Common myeloid progenitor, CD34-positive (primary cell): Measurements from ENCODE around the gene PITX2.

Source experiments
- CTCF ChIA-PET: fragments of 350-600 bp; sonication (Branson Sonifier 250); formaldehyde crosslinking; loops from one replicate; lab custom pipeline; 2021; ENCODE audit warnings: antibody characterized with exemption; lab: Charles Lee
- POLR2A ChIA-PET: fragments of 350-600 bp; sonication (Branson Sonifier 250); formaldehyde crosslinking; loops from one replicate; lab custom pipeline; 2021; ENCODE audit warnings: antibody characterized with exemption; lab: Charles Lee
- DNase-seq, 3 donors: peaks; one replicate each; pipeline versions ENCODE4 v3.0.0 to v3.0.0-alpha.2; 2013
- H3K27ac ChIP-seq, 2 experiments: 1 replicate in 1 of 2; 2 replicates in 1 of 2; pipeline ENCODE4 v1.7.0; 2013; ENCODE audit warnings: inconsistent platforms in 2 of 2, low read length in 2 of 2, mild to moderate bottlenecking in 2 of 2, low read depth in 1 of 2, moderate library complexity in 1 of 2; ENCODE audit not compliant: severe bottlenecking in 2 of 2, insufficient read depth in 1 of 2, poor library complexity in 1 of 2
- H3K27me3 ChIP-seq, 5 experiments: replicated peaks in 2 of 5; 1 replicate in 3 of 5; 2 replicates in 2 of 5; pipeline versions ENCODE4 v1.6.1 to v1.7.0; 2013; ENCODE audit warnings: low read length in 4 of 5, mild to moderate bottlenecking in 2 of 5, moderate library complexity in 2 of 5, inconsistent platforms in 1 of 5; ENCODE audit not compliant: insufficient read depth in 5 of 5, control insufficient read depth in 4 of 5
- H3K36me3 ChIP-seq, 4 experiments: 1 replicate in 2 of 4; 2 replicates in 2 of 4; pipeline versions ENCODE4 v1.6.1 to v1.7.0; 2013; ENCODE audit warnings: low read length in 3 of 4, control low read depth in 1 of 4, mild to moderate bottlenecking in 1 of 4; ENCODE audit not compliant: control insufficient read depth in 4 of 4, insufficient read depth in 4 of 4
- H3K4me1 ChIP-seq, 4 experiments: 1 replicate in 3 of 4; 2 replicates in 1 of 4; pipeline versions ENCODE4 v1.6.1 to v1.7.1; 2013; ENCODE audit warnings: low read length in 3 of 4, mild to moderate bottlenecking in 3 of 4, control low read depth in 1 of 4, inconsistent platforms in 1 of 4, moderate library complexity in 1 of 4; ENCODE audit not compliant: control insufficient read depth in 4 of 4, insufficient read depth in 4 of 4; ENCODE audit errors: control extremely low read depth in 1 of 4
- H3K4me3 ChIP-seq, 7 experiments: 1 replicate in 4 of 7; 2 replicates in 3 of 7; pipeline versions ENCODE4 v1.5.1 to v1.7.0; 2013; ENCODE audit warnings: mild to moderate bottlenecking in 7 of 7, low read length in 6 of 7, moderate library complexity in 6 of 7, inconsistent platforms in 2 of 7, low read depth in 2 of 7, control low read depth in 1 of 7; ENCODE audit not compliant: insufficient read depth in 4 of 7, control insufficient read depth in 1 of 7; ENCODE audit errors: extremely low read depth in 1 of 7
- H3K9me3 ChIP-seq, 5 experiments: 1 replicate in 4 of 5; 2 replicates in 1 of 5; pipeline versions ENCODE4 v1.6.1 to v1.7.1; 2013; ENCODE audit warnings: low read length in 4 of 5, mild to moderate bottlenecking in 2 of 5, inconsistent platforms in 1 of 5, low read depth in 1 of 5, moderate library complexity in 1 of 5; ENCODE audit not compliant: control insufficient read depth in 4 of 5, insufficient read depth in 2 of 5; ENCODE audit errors: control extremely low read depth in 1 of 5
- WGBS: methylation state at CpG from one replicate; pipeline ENCODE4 v1.1.5; 2013; ENCODE audit not compliant: insufficient coverage; 5-methylcytosine and 5-hydroxymethylcytosine counted together

The PITX2 gene

DNA sequence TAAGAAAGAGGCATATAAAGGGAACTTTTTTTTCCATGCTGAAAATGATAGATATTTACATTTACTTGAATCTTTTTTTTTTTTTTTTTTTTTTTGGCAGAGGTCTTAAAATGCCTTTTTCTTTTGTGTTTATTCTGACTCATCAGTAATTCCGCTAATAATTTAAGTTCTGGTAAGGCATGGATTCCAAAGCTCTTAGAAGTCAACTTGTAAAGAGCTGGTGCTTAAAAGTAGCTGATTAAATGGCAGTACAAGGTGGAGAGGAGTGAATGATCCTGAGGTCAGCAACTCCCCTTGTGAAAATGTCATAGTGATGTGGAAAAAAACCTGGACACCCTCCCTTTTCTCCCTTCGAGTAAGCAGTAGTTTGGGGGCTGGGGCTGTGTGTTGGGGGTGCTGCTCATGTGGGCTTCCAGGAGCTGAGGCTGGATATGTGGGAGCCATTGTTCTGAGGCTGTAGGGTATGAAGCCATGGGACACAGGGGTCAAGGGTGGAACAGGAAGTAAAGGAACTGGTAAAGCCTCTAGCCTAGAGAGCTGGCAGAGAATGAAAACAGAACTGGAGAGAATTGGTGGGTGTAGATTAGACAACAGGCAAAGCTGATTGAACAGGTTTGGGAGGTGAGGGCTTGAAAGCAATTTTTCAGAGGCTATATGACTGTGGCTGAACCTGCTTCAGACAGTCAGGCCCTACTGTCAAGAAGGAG is 41.0 kb upstream of the PITX2 start:
- Histone ChIP-seq H3K9me3 (peaks cover 0 to 3% (median 0%) of the 10 kb centered on the region in 5 experiments), H3K4me3 (no peak overlapping the region), H3K27ac (no peak overlapping the region), H3K27me3 (peaks cover 0 to 15% (median 0%) of the 10 kb centered on the region in 5 experiments), H3K4me1 (no peaks in the 10 kb centered on the region), H3K36me3 (no peaks in the 10 kb centered on the region)
- ChIA-PET POLR2A (no interaction called here), CTCF (no interaction called here)
- DNase-seq: no peak
- no CpG with 5 or more reads among the region's 2 CpGs for WGBS

DNA sequence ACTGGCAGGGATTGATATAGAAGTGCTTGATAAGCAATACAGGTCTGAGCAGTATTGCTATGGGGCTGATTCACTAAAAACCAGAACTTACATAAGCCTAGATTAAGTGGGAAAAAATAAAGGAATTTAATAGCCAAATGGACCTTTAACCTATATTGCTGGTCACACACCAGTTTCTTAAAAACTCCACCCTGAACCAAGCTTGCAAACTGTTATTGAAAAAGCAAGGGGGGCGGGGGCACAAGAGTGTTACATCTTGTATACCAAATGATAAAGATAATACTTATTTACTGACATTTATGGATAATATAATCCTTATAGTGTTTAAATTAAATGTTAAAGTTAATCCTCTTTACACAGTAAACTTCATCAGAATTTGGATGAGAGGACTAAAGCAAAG is 40.3 kb upstream of the PITX2 start:
- no peak for DNase-seq
- POLR2A ChIA-PET: no interaction called here
- no CpG with 5 or more reads among the region's 1 CpG for WGBS
- no peaks in the 10 kb centered on the region for H3K4me1 ChIP-seq
- H3K27me3 ChIP-seq: peaks cover 0 to 15% (median 3%) of the 10 kb centered on the region in 5 experiments
- H3K36me3 ChIP-seq: no peaks in the 10 kb centered on the region
- no peak overlapping the region for H3K4me3 ChIP-seq
- H3K9me3 ChIP-seq: peaks cover 0 to 3% (median 0%) of the 10 kb centered on the region in 5 experiments
- CTCF ChIA-PET: no interaction called here
- no peak overlapping the region for H3K27ac ChIP-seq

DNA sequence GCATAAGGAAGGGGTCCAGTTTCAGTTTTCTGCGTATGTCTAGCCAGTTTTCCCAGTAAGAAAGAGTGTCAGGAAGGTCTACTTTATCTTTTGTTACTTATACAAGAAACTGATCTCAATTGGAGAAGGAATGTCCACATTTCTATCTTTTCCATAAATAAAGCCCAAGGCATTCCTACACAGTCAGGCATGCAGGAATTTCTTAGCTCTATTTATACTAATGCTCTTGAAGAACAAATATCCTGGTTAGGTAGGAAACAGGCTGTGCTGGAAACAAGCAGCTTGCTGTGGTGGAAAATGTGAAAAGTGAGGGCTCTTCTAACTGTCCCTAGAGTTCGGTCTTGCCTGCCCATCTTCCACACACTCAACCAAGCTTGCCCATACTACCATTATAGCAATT is 37.9 kb upstream of the PITX2 start:
- WGBS: no CpG with 5 or more reads among the region's 2 CpGs

DNA sequence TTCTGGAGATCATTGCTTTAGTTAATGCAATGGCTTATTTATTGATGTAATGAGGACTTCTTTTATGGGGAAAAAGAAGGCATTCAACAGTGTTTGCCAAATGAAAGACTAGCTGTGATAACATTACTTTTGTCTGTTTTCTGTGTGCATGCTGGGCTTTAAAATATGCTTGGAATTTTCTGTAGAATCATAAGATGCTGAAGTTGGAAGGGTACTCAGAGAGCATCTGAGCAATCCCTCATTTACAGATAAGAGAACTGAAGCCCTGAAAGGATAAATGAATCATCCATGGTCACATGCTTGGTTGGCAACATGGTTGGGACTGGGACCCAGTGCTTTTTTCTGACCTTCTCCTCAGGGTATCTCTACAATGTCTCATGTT is 31.4 kb upstream of the PITX2 start:
- no peaks in the 10 kb centered on the region for H3K36me3 ChIP-seq
- ChIA-PET CTCF (no interaction called here), POLR2A (no interaction called here)
- H3K4me1 ChIP-seq: no peaks in the 10 kb centered on the region
- no peak overlapping the region for H3K27ac ChIP-seq
- no peak overlapping the region for H3K4me3 ChIP-seq
- H3K9me3 ChIP-seq: peaks cover 0 to 3% (median 0%) of the 10 kb centered on the region in 5 experiments
- peaks cover 3 to 22% (median 13%) of the 10 kb centered on the region in 5 experiments for H3K27me3 ChIP-seq
- no peak for DNase-seq

More for the DNA sequence above, 37.9 kb upstream of the PITX2 start:
- ChIA-PET POLR2A (no interaction called here), CTCF (no interaction called here)
- H3K27ac ChIP-seq: no peak overlapping the region
- no peaks in the 10 kb centered on the region for H3K4me1 ChIP-seq
- no peak for DNase-seq
- H3K36me3 ChIP-seq: no peaks in the 10 kb centered on the region
- no peak overlapping the region for H3K4me3 ChIP-seq
- peaks cover 0 to 3% (median 0%) of the 10 kb centered on the region in 5 experiments for H3K9me3 ChIP-seq
- H3K27me3 ChIP-seq: peaks cover 0 to 21% (median 4%) of the 10 kb centered on the region in 5 experiments

DNA sequence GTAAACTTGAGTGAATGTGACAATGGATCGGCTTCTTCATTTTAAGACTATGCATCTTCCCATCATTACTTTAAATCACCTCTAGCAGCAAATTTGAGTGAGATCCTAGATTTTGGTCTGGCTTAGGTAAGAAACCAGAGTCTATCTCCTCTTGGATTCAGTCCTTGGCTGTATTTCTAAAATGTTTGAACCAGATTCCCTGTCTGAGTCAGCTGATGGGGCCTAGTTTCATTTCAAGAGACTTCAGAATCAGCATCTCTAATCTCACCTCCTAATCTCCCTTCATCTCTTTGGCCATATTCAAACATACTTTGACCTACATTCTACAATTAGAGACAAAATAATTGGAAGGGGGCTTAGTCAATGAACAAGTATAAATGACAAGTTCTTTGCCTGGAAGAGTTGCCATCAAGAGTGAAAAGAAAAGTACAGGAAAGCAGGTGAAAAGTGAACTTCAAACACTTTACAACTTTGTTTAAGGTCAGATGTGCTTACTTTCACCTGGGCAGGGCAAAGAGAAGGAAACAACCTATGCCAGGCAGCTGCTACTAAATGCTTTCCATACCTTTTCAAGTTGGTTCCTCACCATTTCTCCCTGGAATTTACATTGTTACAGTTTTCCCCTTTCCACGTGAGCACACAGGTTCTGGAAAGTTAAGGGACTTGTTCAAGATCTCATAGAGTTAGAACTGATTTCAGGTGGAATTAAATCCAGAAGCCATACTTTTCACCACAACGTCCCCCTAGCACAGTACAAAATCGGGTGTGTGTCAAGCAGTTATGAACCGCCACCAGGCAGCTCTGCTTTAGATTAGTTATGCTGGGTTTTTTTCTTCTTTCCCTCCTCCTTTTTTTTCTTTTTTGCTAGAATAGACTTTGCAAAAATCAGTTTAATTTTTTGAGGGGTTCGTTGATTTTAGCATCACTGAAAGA is 30.7 kb upstream of the PITX2 start:
- CTCF ChIA-PET: no interaction called here
- H3K27ac ChIP-seq: no peak overlapping the region
- no peaks in the 10 kb centered on the region for H3K4me1 ChIP-seq
- POLR2A ChIA-PET: no interaction called here
- peaks cover 3 to 20% (median 13%) of the 10 kb centered on the region in 5 experiments for H3K27me3 ChIP-seq
- H3K4me3 ChIP-seq: no peak overlapping the region
- H3K9me3 ChIP-seq: peaks cover 0 to 2% (median 0%) of the 10 kb centered on the region in 5 experiments
- DNase-seq: no peak
- no peaks in the 10 kb centered on the region for H3K36me3 ChIP-seq
- WGBS: 97% methylated on average over 4 of the region's 6 CpGs

DNA sequence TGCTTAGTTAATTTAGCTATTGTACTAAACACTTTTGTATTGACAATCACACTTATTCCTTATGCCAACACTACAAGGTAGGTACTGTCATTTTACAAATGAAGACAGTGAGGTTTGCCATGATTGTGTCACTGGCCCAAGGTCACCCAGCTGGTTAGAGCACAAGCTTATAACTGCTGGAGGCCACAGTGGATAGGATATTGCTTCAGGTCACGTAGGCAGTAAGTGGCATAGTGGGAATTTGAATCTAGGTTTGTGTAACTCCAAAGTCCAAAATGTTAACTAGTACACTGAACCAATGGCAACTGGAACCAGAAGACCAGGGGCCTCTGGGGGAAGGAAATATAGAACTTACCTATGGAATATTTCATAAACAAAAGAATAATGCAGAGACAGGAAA is 21.1 kb upstream of the PITX2 start:
- H3K36me3 ChIP-seq: no peaks in the 10 kb centered on the region
- H3K9me3 ChIP-seq: no peaks in the 10 kb centered on the region
- no peak for DNase-seq
- ChIA-PET CTCF (interaction anchor here (0.9 to 1.0 kb wide), 2 partner anchors 11 to 987 kb away, joined by 3 to 4 read pairs; no protein-coding TSS in a partner anchor), POLR2A (no interaction called here)
- H3K27me3 ChIP-seq: peaks cover 32 to 89% (median 66%) of the 10 kb centered on the region in 5 experiments
- no peak overlapping the region for H3K27ac ChIP-seq
- no peak overlapping the region for H3K4me3 ChIP-seq
- no peaks in the 10 kb centered on the region for H3K4me1 ChIP-seq
- WGBS: no CpG with 5 or more reads among the region's 1 CpG

DNA sequence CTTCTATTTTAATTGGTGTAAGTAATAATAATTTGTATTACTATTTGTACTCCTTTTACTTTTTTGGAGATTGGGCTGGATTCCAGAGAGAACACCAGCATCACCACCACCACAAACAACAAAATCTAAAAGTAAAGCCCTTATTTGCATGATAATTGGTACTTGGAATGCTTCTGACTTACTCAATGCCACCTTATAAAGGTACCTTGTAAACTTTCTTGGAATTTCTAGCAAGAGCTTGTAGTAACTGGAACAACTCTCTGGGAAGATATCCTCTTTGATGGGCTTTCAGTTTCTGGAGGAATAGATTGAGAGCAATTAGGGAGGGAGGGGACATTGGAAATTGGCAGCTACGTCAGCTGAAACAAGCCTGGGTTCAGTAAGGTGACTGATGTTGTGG is 20.2 kb upstream of the PITX2 start:
- POLR2A ChIA-PET: no interaction called here
- Histone ChIP-seq H3K36me3 (no peaks in the 10 kb centered on the region), H3K4me3 (no peak overlapping the region), H3K9me3 (no peaks in the 10 kb centered on the region), H3K27ac (no peak overlapping the region), H3K4me1 (no peaks in the 10 kb centered on the region), H3K27me3 (peaks cover 40 to 95% (median 74%) of the 10 kb centered on the region in 5 experiments)
- CTCF ChIA-PET: interaction anchor here (0.9 kb wide), 1 partner anchor 987 kb away, joined by 3 read pairs; no protein-coding TSS in a partner anchor
- no CpG with 5 or more reads among the region's 1 CpG for WGBS
- no peak for DNase-seq
